ENCODE measurements around the gene ITPR2. TPM values are rescaled to one million over a fixed set of nuclear protein-coding genes. Genes with fewer than 3 reads are reported as not detected.

The ITPR2 gene
- polyA plus RNA-seq, 2 of the 4 experiments (the other 2 are of a cell fraction), result 3.1 to 8.1 TPM

GRCh38 chr12:26744042-26744626 lies 88.9 kb downstream of the ITPR2 start:
- TF ChIP-seq GATA3 (IDR thresholded peaks at IDR 0.05; ENCODE audit: borderline replicate concordance), result no peak
- CTCF ChIA-PET, result no interaction called here
- ATAC-seq (no peak), FAIRE-seq (no peak), DNase-seq (ENCODE audit: low read depth in 1 of 2, low spot score in 1 of 2) (no peak)
- H3K4me1 ChIP-seq, result peaks cover 13% of the 10 kb centered on the region
- no peak overlapping the region for H3K4me3 ChIP-seq
- POLR2A ChIA-PET, result no interaction called here
- H3K9me3 ChIP-seq, result peaks cover 6% of the 10 kb centered on the region; the same call in 2 of the 3 replicates
- 72% methylated on average over 5 of the region's 5 CpGs for WGBS (ENCODE audit: missing lambda C conversion rate)
- no peak overlapping the region for H3K4me2 ChIP-seq
- H3K27ac ChIP-seq, result no peak overlapping the region

GRCh38 chr12:26741584-26742227 lies 91.3 kb downstream of the ITPR2 start:
- FAIRE-seq (no peak), DNase-seq (ENCODE audit: low read depth in 1 of 2, low spot score in 1 of 2) (no peak), ATAC-seq (no peak)
- ChIA-PET CTCF (no interaction called here), POLR2A (no interaction called here)
- Histone ChIP-seq H3K4me3 (no peak overlapping the region), H3K4me2 (no peak overlapping the region), H3K4me1 (peaks cover 9% of the 10 kb centered on the region), H3K27ac (no peak overlapping the region), H3K9me3 (peaks cover 12% of the 10 kb centered on the region; the same call in 2 of the 3 replicates)
- WGBS (ENCODE audit: missing lambda C conversion rate), result 77% methylated on average over 6 of the region's 6 CpGs
- no peak for TF ChIP-seq ZC3H11A (IDR thresholded peaks at IDR 0.05)
- no peak for TF ChIP-seq CBX8 (IDR thresholded peaks at IDR 0.05)
- TF ChIP-seq EHMT2 (IDR thresholded peaks at IDR 0.05; ENCODE audit: low read depth), result no peak
- no peak for TF ChIP-seq HOXA7 (CRISPR knock-in tag; IDR thresholded peaks at IDR 0.05)
- TF ChIP-seq NFE2L2 (conservative IDR thresholded peaks at IDR 0.05; ENCODE audit: low read length), result no peak
- no peak for TF ChIP-seq MYC (IDR thresholded peaks at IDR 0.05; ENCODE audit: borderline replicate concordance, low read length)
- TF ChIP-seq HMGXB4 (CRISPR knock-in tag; IDR thresholded peaks at IDR 0.05; ENCODE audit: borderline replicate concordance), result no peak
- TF ChIP-seq JUNB (IDR thresholded peaks at IDR 0.05), result no peak
- no peak for TF ChIP-seq EP300 (IDR thresholded peaks at IDR 0.05)
- TF ChIP-seq E2F6 (IDR thresholded peaks at IDR 0.05; ENCODE audit: borderline replicate concordance, low read depth), result no peak
- no peak for TF ChIP-seq TP53 (CRISPR knock-in tag; IDR thresholded peaks at IDR 0.05)

- Histone ChIP-seq H3K27ac (no peak overlapping the region), H3K4me2 (no peak overlapping the region), H3K4me3 (no peak overlapping the region), H3K9me3 (peaks cover 12% of the 10 kb centered on the region; the same call in 2 of the 3 replicates), H3K4me1 (peaks cover 8% of the 10 kb centered on the region)
- FAIRE-seq (no peak), ATAC-seq (no peak), DNase-seq (ENCODE audit: low read depth in 1 of 2, low spot score in 1 of 2) (no peak)
- CTCF ChIA-PET, result no interaction called here
- POLR2A ChIA-PET, result no interaction called here
- TF ChIP-seq ZC3H11A (IDR thresholded peaks at IDR 0.05) (no peak), SREBF2 (IDR thresholded peaks at IDR 0.05) (no peak), EHF (CRISPR knock-in tag; IDR thresholded peaks at IDR 0.05) (no peak), CBX8 (IDR thresholded peaks at IDR 0.05) (no peak), JUN (IDR thresholded peaks at IDR 0.05) (no peak), CBX2 (IDR thresholded peaks at IDR 0.05; ENCODE audit: borderline replicate concordance, low read depth) (no peak), PBX3 (IDR thresholded peaks at IDR 0.05) (no peak), RFX5 (IDR thresholded peaks at IDR 0.05) (no peak), E2F6 (IDR thresholded peaks at IDR 0.05; ENCODE audit: borderline replicate concordance, low read depth) (no peak), GATA3 (IDR thresholded peaks at IDR 0.05; ENCODE audit: borderline replicate concordance) (no peak), MAFK (IDR thresholded peaks at IDR 0.05; ENCODE audit: partially characterized antibody) (no peak), RARB (CRISPR knock-in tag; IDR thresholded peaks at IDR 0.05) (no peak)
- 69% methylated on average over 4 of the region's 4 CpGs for WGBS (ENCODE audit: missing lambda C conversion rate)
Observed at GRCh38 chr12:26740991-26741390, 92.0 kb downstream of the ITPR2 start.

Measured in A549 (cell line).